ENCODE measurements around the gene ADAMTS14. TPM values are rescaled to one million over a fixed set of nuclear protein-coding genes. Genes with fewer than 3 reads are reported as not detected.

Gene ADAMTS14
- total RNA-seq, 1 experiment from 2014 or later: 2.1 TPM

DNA sequence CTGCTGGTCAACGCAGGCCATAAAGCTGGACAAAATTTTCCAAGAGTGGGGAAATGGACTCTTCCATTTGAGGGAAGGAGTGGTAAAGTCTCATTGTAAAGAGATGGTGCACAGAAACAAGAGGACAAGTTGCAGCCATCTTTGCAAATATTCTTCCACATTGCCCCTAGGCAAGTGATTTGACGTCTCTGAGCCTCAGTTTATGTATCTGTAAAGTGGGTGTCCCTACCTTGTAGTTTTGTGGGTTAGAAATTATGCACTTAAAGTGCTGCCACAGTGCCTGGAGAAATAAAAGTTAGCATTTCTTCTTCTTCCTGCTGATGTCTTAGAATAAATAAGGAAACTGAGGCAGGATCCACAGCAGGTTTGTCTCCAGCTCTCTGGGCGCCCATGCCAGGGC lies 12.1 kb downstream of the ADAMTS14 start:
- Mint-ChIP-seq H3K27me3 (ENCODE audit: low read depth) (no peaks in the 10 kb centered on the region), H3K4me3 (no peak overlapping the region), H3K4me1 (peaks cover 16% of the 10 kb centered on the region), H3K27ac (no peak overlapping the region), H3K36me3 (peaks cover 12% of the 10 kb centered on the region; the same call in 1 of the 2 replicates), H3K9me3 (peaks cover 4% of the 10 kb centered on the region)
- TF ChIP-seq TEAD1 (CRISPR knock-in tag; IDR thresholded peaks at IDR 0.05): no peak
- TF ChIP-seq ZNF232 (CRISPR knock-in tag; IDR thresholded peaks at IDR 0.05): no peak
- TF ChIP-seq FOXK1 (CRISPR knock-in tag; IDR thresholded peaks at IDR 0.05): no peak
- TF ChIP-seq ZBTB21 (CRISPR knock-in tag; IDR thresholded peaks at IDR 0.05; ENCODE audit: borderline replicate concordance): no peak
- TF ChIP-seq, protein P1, sequence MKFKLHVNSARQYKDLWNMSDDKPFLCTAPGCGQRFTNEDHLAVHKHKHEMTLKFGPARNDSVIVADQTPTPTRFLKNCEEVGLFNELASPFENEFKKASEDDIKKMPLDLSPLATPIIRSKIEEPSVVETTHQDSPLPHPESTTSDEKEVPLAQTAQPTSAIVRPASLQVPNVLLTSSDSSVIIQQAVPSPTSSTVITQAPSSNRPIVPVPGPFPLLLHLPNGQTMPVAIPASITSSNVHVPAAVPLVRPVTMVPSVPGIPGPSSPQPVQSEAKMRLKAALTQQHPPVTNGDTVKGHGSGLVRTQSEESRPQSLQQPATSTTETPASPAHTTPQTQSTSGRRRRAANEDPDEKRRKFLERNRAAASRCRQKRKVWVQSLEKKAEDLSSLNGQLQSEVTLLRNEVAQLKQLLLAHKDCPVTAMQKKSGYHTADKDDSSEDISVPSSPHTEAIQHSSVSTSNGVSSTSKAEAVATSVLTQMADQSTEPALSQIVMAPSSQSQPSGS (CRISPR knock-in tag; IDR thresholded peaks at IDR 0.05; ENCODE audit: borderline replicate concordance, low read depth): no peak
- no peak for TF ChIP-seq ZNF671 (CRISPR knock-in tag; IDR thresholded peaks at IDR 0.05)
- TF ChIP-seq, protein P2, sequence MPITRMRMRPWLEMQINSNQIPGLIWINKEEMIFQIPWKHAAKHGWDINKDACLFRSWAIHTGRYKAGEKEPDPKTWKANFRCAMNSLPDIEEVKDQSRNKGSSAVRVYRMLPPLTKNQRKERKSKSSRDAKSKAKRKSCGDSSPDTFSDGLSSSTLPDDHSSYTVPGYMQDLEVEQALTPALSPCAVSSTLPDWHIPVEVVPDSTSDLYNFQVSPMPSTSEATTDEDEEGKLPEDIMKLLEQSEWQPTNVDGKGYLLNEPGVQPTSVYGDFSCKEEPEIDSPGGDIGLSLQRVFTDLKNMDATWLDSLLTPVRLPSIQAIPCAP (CRISPR knock-in tag; IDR thresholded peaks at IDR 0.05): no peak
- no peak for TF ChIP-seq ZMAT4 (CRISPR knock-in tag; IDR thresholded peaks at IDR 0.05)
- TF ChIP-seq, protein P3, sequence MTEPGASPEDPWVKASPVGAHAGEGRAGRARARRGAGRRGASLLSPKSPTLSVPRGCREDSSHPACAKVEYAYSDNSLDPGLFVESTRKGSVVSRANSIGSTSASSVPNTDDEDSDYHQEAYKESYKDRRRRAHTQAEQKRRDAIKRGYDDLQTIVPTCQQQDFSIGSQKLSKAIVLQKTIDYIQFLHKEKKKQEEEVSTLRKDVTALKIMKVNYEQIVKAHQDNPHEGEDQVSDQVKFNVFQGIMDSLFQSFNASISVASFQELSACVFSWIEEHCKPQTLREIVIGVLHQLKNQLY (CRISPR knock-in tag; IDR thresholded peaks at IDR 0.05): no peak
- ChIA-PET POLR2A (no interaction called here), CTCF (no interaction called here)
- DNase-seq (ENCODE audit: low spot score): no peak
- no peak for ATAC-seq

DNA sequence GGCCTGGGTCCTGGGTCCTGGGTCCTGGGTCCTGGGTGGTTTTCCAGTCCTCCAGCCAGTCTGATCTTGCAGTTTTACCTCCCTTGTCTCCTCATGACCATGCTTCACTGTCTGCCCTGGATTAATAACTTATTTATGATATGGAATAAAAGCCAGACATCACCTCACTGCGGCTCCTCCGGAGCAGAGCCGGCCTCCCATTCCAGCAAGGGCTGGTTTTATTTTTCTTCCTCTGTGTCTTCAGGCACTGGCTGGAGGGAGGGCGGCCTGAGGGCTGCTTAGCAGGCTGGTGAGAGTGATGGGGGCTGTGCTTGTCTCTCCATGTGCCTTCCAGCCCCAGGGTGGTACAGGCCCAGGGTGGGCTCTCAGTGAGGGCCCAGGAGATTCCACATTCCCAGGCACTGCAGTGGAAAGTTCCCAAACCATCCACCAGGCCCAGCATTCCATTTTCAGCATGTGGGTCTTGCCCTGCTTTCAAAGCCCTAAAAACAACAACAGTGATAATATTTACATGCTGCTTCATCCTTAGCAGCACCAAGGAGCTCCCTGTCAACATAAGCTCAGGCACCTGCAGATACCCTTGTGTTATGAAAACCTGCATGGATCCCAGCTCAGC lies 12.6 kb downstream of the ADAMTS14 start:
- H3K9me3 Mint-ChIP-seq: peaks cover 4% of the 10 kb centered on the region
- ChIA-PET CTCF (interaction anchor here (1.0 to 1.2 kb wide), 4 partner anchors 10 to 64 kb away, joined by 3 to 5 read pairs (median 4); no protein-coding TSS in a partner anchor), POLR2A (interaction anchor here (0.6 kb wide), 1 partner anchor 124 kb away, joined by 3 read pairs; no protein-coding TSS in a partner anchor)
- no peak overlapping the region for H3K4me3 Mint-ChIP-seq
- ATAC-seq (peak; percentile 19; the same call in 1 of the 2 replicates), DNase-seq (ENCODE audit: low spot score) (no peak)
- peaks cover 16% of the 10 kb centered on the region for H3K4me1 Mint-ChIP-seq
- no peaks in the 10 kb centered on the region for H3K27me3 Mint-ChIP-seq (ENCODE audit: low read depth)
- TF ChIP-seq HMGXB4 (CRISPR knock-in tag; IDR thresholded peaks at IDR 0.05) (no peak), ZNF396 (CRISPR knock-in tag; IDR thresholded peaks at IDR 0.05; ENCODE audit: borderline replicate concordance) (no peak), ERG (CRISPR knock-in tag; IDR thresholded peaks at IDR 0.05) (no peak), ATF6 (CRISPR knock-in tag; IDR thresholded peaks at IDR 0.05) (no peak), HMGA2 (CRISPR knock-in tag; IDR thresholded peaks at IDR 0.05) (no peak)
- no peak overlapping the region for H3K27ac Mint-ChIP-seq
- peaks cover 12% of the 10 kb centered on the region; the same call in 1 of the 2 replicates for H3K36me3 Mint-ChIP-seq

Measured in WTC11 (cell line).